A549 treated with CpdA at 1 μM for 4 hours (cell line): ENCODE results near the gene SCAMP1. TPM values are rescaled to one million over a fixed set of nuclear protein-coding genes. Genes with fewer than 3 reads are reported as not detected.

Experiments
- total RNA-seq: library from RNA; stranded (reverse); fragments of 200-300 nt; extraction: Qiagen RNA extraction; gene quantifications from 5 replicates; pipeline ENCODE4 v1.2.3, GENCODE V29; 2022; ENCODE audit warnings: low read depth

SCAMP1 gene
- 18.5 to 29.4 TPM (median 25.7 TPM) in 5 replicates for total RNA-seq

GRCh38 chr5:78359831-78360673, at the start of gene SCAMP1:
TSS of gene SCAMP1 (plus strand) at chr5:78360617. CDS start at chr5:78360672, 55 bp downstream.

Other genes with a start within 250 kb of the SCAMP1 start
- 31.7 to 33.9 TPM (median 32.9 TPM) in 5 replicates for gene AP3B1, start 65.9 kb upstream of the SCAMP1 start, total RNA-seq